GM12891 (cell line): Measurements from ENCODE around the gene PLEKHB1.
A peak's percentile ranks its signal among the peaks of the same experiment; 100 is the strongest.

ENCODE experiments used
- DNase-seq: peaks from one replicate; pipeline ENCODE4 v3.0.0; 2011; ENCODE audit warnings: low spot score; ENCODE audit not compliant: insufficient read length
- FAIRE-seq: peaks from 2 replicates; lab custom pipeline; 2011; peaks lifted over from hg19 to GRCh38; lab: Jason Lieb, UNC
- PAX5 ChIP-seq: IDR thresholded peaks from 2 replicates; pipeline ENCODE4 v1.6.1; 2011; ENCODE audit warnings: low read length, moderate library complexity, mild to moderate bottlenecking; ENCODE audit not compliant: insufficient read depth, severe bottlenecking
- POLR2A ChIP-seq: IDR thresholded peaks from 2 replicates; pipeline ENCODE4 v1.6.1; 2011; ENCODE audit warnings: low read depth, low read length, control low read depth
- POLR2AphosphoS5 ChIP-seq: IDR thresholded peaks from 2 replicates; pipeline ENCODE4 v1.6.1; 2011; ENCODE audit warnings: low read depth, low read length, control low read depth
- POU2F2 ChIP-seq: IDR thresholded peaks from 2 replicates; pipeline ENCODE4 v1.6.1; 2011; ENCODE audit warnings: low read depth, mild to moderate bottlenecking, control low read depth, low read length, moderate library complexity
- SPI1 ChIP-seq: IDR thresholded peaks from 2 replicates; pipeline ENCODE4 v1.6.1; 2011; ENCODE audit warnings: low read depth, low read length, control low read depth
- TAF1 ChIP-seq: IDR thresholded peaks from 2 replicates; pipeline ENCODE4 v1.6.1; 2011; ENCODE audit warnings: low read depth, low read length, control low read depth

The PLEKHB1 gene

DNA sequence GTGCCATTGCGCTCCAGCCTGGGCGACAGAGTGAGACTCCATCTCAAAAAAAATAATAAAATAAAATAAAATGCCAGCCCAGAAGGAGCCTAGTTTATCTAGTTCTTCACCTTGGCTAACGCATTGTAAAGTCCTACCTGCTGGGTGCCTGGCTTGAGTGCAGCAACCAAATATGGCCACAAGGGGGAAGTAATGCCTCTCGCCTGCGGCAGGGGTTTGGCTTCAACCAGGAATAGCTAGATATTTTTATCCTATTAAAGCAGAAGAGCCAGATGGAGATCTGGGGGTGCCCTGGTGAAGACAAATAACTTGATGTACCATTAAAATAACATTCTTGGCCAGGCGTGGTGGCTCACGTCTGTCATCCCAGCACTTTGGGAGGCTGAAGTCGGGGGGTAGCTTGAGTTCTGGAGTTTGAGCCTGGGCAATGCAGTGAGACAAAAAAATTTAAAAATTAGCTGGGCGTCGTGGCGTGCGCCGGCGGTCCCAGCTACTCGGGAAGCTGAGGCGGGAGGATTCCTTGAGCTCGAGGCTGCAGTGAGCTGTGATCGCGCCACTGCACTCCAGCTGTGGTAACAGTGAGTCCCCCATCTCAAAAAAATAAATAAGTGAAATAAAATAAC lies 20.6 kb upstream of the PLEKHB1 start:
- FAIRE-seq (peak; percentile 52), DNase-seq (peak; percentile 67)
- TF ChIP-seq POU2F2, result no peak
- no peak for TF ChIP-seq SPI1
- no peak for TF ChIP-seq POLR2AphosphoS5
- TF ChIP-seq POLR2A, result no peak
- TF ChIP-seq PAX5, result no peak
- TF ChIP-seq TAF1, result no peak

DNA sequence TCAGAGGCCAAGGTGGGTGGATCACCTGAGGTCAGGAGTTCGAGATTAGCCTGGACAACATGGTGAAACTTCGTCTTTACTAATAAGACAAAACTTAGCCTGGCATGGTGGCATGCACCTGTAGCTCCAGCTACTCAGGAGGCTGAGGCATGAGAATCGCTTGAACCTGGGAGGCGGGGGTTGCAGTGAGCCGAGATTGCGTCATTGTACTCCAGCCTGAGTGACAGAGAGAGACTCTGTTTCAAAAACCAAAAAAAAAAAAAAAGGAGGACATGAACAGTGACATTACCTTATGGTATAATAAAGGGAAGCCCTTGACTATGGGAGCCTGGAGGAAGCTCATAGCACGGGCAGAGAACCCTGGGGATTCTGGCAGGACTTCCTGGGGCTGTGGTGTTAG lies 16.5 kb upstream of the PLEKHB1 start:
- no peak for TF ChIP-seq SPI1
- no peak for TF ChIP-seq TAF1
- no peak for TF ChIP-seq PAX5
- TF ChIP-seq POLR2AphosphoS5, result no peak
- TF ChIP-seq POLR2A, result no peak
- no peak for TF ChIP-seq POU2F2
- DNase-seq, result no peak
- FAIRE-seq, result no peak

DNA sequence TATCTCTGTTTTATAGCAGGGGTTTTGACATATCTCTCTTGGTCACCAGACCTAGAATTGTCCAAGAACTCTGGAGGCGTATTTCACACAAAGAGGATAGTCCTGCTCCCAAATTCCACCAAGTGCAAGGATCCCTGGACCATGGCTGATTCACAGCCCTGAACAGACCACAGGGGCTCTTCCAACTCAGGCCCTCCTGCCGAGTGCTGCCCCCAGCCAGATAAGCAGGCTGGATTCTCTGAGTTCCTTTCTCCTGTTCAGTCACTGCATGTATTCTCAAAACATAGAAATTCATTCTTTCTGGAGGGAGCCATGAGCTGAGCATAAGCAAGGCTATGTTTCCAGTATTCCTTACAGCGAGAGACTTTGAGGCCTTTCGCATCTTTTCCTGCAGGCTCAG lies 13.4 kb upstream of the PLEKHB1 start:
- no peak for FAIRE-seq

DNA sequence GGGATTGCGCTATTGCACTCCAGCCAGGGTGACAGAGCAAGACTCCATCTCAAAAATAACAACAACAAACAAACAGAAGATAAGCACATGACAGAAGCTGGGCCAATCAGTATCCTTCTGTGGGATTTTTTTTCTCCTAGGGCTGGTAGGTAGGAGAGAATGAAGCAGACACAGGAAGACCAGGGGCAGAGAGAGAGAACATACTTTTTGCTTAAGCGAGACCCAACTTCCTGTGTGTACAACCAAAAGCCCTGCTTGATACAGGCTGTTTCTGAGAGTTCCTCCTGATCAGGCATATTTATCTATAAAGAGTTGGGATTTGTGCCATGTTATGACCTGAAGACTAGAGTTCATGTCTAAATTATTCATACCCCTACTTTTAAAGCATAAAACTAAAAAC lies 12.4 kb upstream of the PLEKHB1 start:
- TF ChIP-seq POLR2AphosphoS5, result no peak
- no peak for FAIRE-seq
- DNase-seq, result no peak

More for the DNA sequence above, 13.4 kb upstream of the PLEKHB1 start:
- TF ChIP-seq PAX5, result no peak
- DNase-seq, result no peak

DNA sequence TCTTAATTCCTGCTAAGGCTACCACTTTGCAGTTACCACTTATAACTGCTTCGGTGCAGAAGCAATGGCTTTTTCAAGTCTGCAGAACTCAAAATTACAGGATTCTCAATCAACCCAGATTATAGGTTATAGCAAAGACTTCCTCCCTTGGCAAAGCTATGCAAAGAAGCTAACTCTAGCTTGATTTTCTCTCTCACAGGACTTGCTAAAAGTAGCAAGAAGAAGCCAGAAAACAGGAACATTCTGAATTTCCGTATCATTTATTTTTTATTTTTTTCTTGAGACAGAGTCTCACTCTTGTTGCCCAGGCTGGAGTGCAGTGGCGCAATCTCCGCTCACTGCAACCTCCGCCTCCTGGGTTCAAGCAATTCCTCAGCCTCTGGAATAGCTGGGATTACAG lies 10.7 kb upstream of the PLEKHB1 start:
- no peak for TF ChIP-seq PAX5
- TF ChIP-seq SPI1, result no peak
- no peak for TF ChIP-seq POU2F2
- TF ChIP-seq TAF1, result no peak
- TF ChIP-seq POLR2A, result no peak
- no peak for TF ChIP-seq POLR2AphosphoS5
- FAIRE-seq (no peak), DNase-seq (no peak)

DNA sequence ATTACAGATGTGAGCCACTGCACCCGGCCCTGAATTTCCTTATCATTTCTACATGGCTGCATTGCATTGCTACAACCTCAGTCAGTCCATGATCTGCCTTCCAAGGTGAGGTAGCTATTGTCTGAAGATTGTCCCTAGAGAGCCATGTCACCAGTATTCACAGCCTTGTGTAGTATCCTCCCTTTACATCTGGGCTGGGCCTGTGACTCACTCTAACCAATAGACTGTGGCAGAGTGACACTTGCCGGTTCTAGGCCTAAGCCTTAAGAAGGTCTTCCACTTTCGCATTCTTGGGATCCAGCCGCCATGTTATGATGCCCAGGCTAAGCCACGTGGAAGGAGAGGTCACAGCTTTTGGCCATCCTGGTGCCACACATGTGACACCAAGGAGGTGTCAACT lies 10.1 kb upstream of the PLEKHB1 start:
- FAIRE-seq (no peak), DNase-seq (no peak)
- TF ChIP-seq POU2F2 (no peak), PAX5 (no peak), SPI1 (no peak), POLR2AphosphoS5 (no peak), TAF1 (no peak), POLR2A (no peak)

DNA sequence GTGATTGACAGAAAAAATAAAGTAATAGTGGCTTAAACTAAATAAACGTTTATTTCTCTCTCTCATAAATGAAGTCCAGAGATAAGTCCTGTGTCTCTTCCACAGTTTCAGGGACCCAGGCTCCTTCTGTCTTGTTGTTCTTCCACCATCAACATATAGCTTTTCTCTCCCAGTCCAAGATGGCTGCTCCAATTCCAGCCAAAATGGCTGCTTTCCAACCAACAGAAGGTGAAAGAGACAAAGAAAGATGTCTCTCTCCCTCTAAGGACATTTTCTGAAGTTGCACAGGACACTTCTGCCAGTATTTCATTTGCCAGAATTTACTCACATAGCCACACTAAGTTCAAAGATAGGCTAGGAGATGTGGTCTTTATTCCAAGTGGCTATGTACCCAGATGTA lies 9.4 kb upstream of the PLEKHB1 start:
- no peak for TF ChIP-seq POLR2A
- TF ChIP-seq POU2F2, result no peak
- no peak for TF ChIP-seq PAX5
- TF ChIP-seq SPI1, result no peak
- no peak for TF ChIP-seq TAF1
- no peak for TF ChIP-seq POLR2AphosphoS5
- DNase-seq, result no peak
- no peak for FAIRE-seq

DNA sequence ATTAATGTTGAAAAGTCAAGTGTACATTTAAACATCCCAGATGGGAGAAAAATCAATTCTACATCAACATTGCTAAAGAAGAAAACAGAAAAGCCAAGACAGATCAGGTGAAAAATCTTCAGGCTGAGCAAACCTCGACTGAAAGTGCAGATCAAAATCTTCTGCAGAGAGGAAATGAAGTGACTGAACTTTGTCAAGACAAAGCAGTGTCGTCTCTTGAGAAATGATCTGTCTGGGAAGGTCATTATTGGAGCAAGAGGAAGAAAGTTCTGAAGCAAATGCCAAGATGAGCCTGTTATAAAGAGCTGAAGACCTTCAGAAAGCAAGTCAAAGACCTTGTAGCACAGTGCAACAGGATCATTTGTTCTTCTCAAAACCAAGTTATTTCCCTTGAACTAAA lies 5.8 kb upstream of the PLEKHB1 start:
- no peak for FAIRE-seq

DNA sequence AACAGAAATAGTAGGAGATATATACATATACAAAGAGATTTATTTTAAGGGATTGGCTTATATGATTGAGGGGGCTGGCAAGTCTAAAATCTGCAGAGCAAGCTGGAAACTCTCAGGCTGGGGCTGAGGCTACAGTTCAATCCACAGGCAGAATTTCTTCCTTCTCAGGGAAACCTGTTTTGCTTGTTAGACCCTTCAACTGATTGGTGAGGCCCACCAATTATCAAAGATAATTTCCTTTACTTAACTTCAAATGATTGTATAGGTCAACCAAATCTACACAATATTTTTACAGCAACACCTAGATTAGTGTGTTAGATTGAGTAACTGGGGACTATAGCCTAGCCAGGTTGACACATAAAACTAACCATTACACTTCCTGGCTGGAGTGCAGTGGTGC lies 4.7 kb upstream of the PLEKHB1 start:
- FAIRE-seq (no peak), DNase-seq (no peak)
- no peak for TF ChIP-seq PAX5
- TF ChIP-seq TAF1, result no peak
- TF ChIP-seq POU2F2, result no peak
- TF ChIP-seq POLR2AphosphoS5, result no peak
- no peak for TF ChIP-seq SPI1
- no peak for TF ChIP-seq POLR2A

More for the DNA sequence above, 5.8 kb upstream of the PLEKHB1 start:
- TF ChIP-seq POU2F2 (no peak), POLR2A (no peak), TAF1 (no peak), PAX5 (no peak), POLR2AphosphoS5 (no peak), SPI1 (no peak)
- DNase-seq, result no peak

DNA sequence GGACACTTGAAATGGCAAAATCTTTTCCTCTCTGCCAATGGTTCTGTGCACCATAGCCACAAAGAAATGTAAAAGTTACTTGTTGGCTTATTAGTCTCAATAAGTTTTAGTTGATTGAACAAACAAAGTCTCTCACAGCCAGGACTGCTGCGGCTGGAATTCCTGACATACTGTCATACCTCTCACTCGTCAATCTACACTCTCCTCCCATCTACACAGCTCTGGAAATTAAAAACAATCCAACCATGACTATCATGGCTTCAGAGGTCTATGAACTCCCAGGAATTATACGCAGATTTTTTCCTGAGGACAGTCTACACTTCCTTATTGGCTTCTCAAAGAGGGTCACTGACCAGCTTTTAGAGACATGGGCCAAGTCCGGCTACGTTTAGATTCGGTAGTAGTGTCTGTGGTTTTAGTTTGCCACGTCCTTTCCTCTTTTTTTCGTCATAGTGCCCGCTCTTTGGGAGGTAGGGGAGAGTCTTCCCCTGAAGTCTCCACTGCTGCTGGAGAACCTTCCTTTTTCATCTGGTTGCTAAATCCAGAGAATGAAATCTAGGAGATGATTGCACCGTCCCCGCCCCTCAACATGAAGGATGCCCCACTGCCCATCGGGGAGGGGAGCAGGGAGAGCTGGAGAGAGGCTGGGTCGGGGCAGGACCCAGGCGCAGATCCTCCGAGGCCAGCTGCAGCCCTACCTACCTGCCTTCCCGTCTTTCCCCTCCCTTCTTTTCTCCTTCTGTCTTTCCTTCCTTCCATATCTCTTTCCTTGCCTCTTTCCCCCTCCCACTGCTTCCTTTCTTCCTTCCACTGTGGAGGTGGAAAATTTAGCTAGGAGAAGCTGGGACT lies 1.0 kb upstream of the PLEKHB1 start:
- DNase-seq (no peak), FAIRE-seq (no peak)
- TF ChIP-seq POLR2A, result no peak
- TF ChIP-seq SPI1, result no peak
- no peak for TF ChIP-seq TAF1
- TF ChIP-seq POU2F2, result no peak
- TF ChIP-seq PAX5, result no peak
- TF ChIP-seq POLR2AphosphoS5, result no peak
